Uterus (tissue), 2 donors: ENCODE data around the gene OR4D11.

Experiments
- CTCF ChIP-seq, 4 experiments: fragments of 200-600 bp in 2 of 4; fragments of 450-650 bp in 2 of 4; sonication (generic) in 2 of 4; IDR thresholded peaks; one replicate each; pipeline ENCODE4 v1.5.1; 2016 to 2019; ENCODE audit warnings: antibody characterized with exemption in 4 of 4, mild to moderate bottlenecking in 2 of 4, moderate library complexity in 1 of 4
- POLR2A ChIP-seq, 2 donors: fragments of 450-650 bp; IDR thresholded peaks; one replicate each; pipeline ENCODE4 v1.6.1; 2016; ENCODE audit warnings: antibody characterized with exemption in 2 of 2, mild to moderate bottlenecking in 1 of 2, moderate library complexity in 1 of 2

GRCh38 chr11:59551659-59552521 is 48.5 kb downstream of the OR4D11 start:
- TF ChIP-seq CTCF (IDR thresholded peaks at IDR 0.05): no peak
- TF ChIP-seq POLR2A (IDR thresholded peaks at IDR 0.05): no peak
